Natural killer cell (primary cell): Measurements from ENCODE around the gene AGA. TPM values are rescaled to one million over a fixed set of nuclear protein-coding genes. Genes with fewer than 3 reads are reported as not detected.
A peak's percentile ranks its signal among the peaks of the same experiment; 100 is the strongest.

ENCODE experiments used
- ATAC-seq, 3 donors: fragments of 150-1000 bp in 2 of 3; fragments of 200-7000 bp in 1 of 3; cut with Tn5 transposase; 1 replicate in 1 of 3; 2 replicates in 2 of 3; pipeline ENCODE4 v1.10.0; 2021; ENCODE audit warnings: mild to moderate bottlenecking in 2 of 3, moderate library complexity in 2 of 3
- DNase-seq, 2 donors: peaks; one replicate each; pipeline versions ENCODE4 v3.0.0 to v3.0.0-alpha.2; 2013 to 2021; ENCODE audit warnings: mixed read lengths in 1 of 2
- H3K27ac ChIP-seq: one replicate; pipeline ENCODE4 v1.5.1; 2013; ENCODE audit warnings: mild to moderate bottlenecking, low read length
- H3K27me3 ChIP-seq: one replicate; pipeline ENCODE4 v1.6.1; 2013; ENCODE audit warnings: low read length; ENCODE audit not compliant: control insufficient read depth, insufficient read depth
- H3K36me3 ChIP-seq: one replicate; pipeline ENCODE4 v1.6.1; 2013; ENCODE audit warnings: low read length; ENCODE audit not compliant: control insufficient read depth, insufficient read depth
- H3K4me1 ChIP-seq: one replicate; pipeline ENCODE4 v1.6.1; 2013; ENCODE audit warnings: low read length; ENCODE audit not compliant: control insufficient read depth, insufficient read depth
- H3K4me3 ChIP-seq: one replicate; pipeline ENCODE4 v1.5.1; 2013; ENCODE audit warnings: low read length
- H3K9me3 ChIP-seq: one replicate; pipeline ENCODE4 v1.6.1; 2013; ENCODE audit warnings: low read length; ENCODE audit not compliant: control insufficient read depth, insufficient read depth
- H3K27ac Mint-ChIP-seq, 2 donors: one replicate each; pipeline ENCODE4 v1.8.0; 2022; ENCODE audit warnings: mild to moderate bottlenecking in 2 of 2, mixed read lengths in 2 of 2, moderate library complexity in 1 of 2
- H3K27me3 Mint-ChIP-seq, 2 donors: one replicate each; pipeline ENCODE4 v1.8.0; 2022; ENCODE audit warnings: low read depth in 2 of 2, mixed read lengths in 2 of 2
- H3K36me3 Mint-ChIP-seq: one replicate; pipeline ENCODE4 v1.8.0; 2022; ENCODE audit warnings: mixed read lengths
- H3K4me1 Mint-ChIP-seq, 2 donors: one replicate each; pipeline ENCODE4 v1.8.0; 2022; ENCODE audit warnings: mixed read lengths in 2 of 2
- H3K4me3 Mint-ChIP-seq: one replicate; pipeline ENCODE4 v1.8.0; 2022; ENCODE audit warnings: mild to moderate bottlenecking, moderate library complexity, mixed read lengths
- H3K9me3 Mint-ChIP-seq, 2 donors: one replicate each; pipeline ENCODE4 v1.8.0; 2022; ENCODE audit warnings: mixed read lengths in 2 of 2
- WGBS: methylation state at CpG from one replicate; pipeline ENCODE4 v1.1.7; 2013; ENCODE audit warnings: missing lambda C conversion rate; ENCODE audit not compliant: insufficient coverage; 5-methylcytosine and 5-hydroxymethylcytosine counted together
- intact Hi-C: fragments of 100-400 bp; cut with micrococcal nuclease; formaldehyde crosslinking; loops from one replicate; pipeline ENCODE4 v1.14.2; 2022
- total RNA-seq, 4 donors: library from RNA; stranded (reverse); fragments of 120-200 nt in 1 of 4; gene quantifications; one replicate each; pipeline versions ENCODE4 v1.2.3 to v1.2.4, GENCODE V29; 2013 to 2022
- TF ChIP-seq, protein P1 (sequence below): fragments of 200-600 bp; IDR thresholded peaks from one replicate; pipeline ENCODE4 v1.8.0; 2022; ENCODE audit warnings: antibody characterized with exemption

The AGA gene
- total RNA-seq, 3 donors from 2014 or later (not counting 1 experiment from before 2014, with no cell fraction given) = 15.7 to 16.9 (median 16.6) TPM

DNA sequence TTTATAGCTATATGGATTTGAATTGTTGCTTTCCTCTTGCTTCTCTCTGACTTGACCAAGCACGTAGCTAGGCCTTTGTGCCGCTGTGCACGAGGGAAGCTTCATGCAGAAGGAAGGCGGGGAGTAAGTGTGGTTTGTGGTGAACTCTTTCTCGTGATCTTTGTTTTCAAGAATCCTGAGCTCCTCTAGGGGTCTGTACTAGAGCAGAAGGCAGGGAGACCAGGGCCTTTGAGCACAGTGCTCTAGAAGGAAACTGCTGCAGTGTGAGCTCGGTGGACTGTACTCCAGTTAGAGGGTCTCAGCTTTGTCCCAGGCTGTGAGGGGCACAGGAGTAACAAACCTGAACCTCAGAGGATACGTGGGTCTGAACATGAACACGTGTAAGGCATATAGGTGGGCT is 49.0 kb downstream of the AGA start:
- DNase-seq (peak; percentile 24 to 71), ATAC-seq (peak; percentile 43 to 88 (median 75))
- TF ChIP-seq, protein P1, sequence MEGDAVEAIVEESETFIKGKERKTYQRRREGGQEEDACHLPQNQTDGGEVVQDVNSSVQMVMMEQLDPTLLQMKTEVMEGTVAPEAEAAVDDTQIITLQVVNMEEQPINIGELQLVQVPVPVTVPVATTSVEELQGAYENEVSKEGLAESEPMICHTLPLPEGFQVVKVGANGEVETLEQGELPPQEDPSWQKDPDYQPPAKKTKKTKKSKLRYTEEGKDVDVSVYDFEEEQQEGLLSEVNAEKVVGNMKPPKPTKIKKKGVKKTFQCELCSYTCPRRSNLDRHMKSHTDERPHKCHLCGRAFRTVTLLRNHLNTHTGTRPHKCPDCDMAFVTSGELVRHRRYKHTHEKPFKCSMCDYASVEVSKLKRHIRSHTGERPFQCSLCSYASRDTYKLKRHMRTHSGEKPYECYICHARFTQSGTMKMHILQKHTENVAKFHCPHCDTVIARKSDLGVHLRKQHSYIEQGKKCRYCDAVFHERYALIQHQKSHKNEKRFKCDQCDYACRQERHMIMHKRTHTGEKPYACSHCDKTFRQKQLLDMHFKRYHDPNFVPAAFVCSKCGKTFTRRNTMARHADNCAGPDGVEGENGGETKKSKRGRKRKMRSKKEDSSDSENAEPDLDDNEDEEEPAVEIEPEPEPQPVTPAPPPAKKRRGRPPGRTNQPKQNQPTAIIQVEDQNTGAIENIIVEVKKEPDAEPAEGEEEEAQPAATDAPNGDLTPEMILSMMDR = no peak
- peak overlapping the region; percentile 39 to 82 for H3K27ac Mint-ChIP-seq
- Histone ChIP-seq H3K27me3 (no peaks in the 10 kb centered on the region), H3K4me3 (no peak overlapping the region), H3K9me3 (no peaks in the 10 kb centered on the region), H3K4me1 (peaks cover 9% of the 10 kb centered on the region), H3K36me3 (no peaks in the 10 kb centered on the region), H3K27ac (no peak overlapping the region)
- H3K4me3 Mint-ChIP-seq = no peak overlapping the region
- H3K36me3 Mint-ChIP-seq = no peaks in the 10 kb centered on the region
- H3K9me3 Mint-ChIP-seq = no peaks in the 10 kb centered on the region
- H3K27me3 Mint-ChIP-seq = no peaks in the 10 kb centered on the region
- 12% methylated on average over 8 of the region's 8 CpGs for WGBS
- intact Hi-C loops = no loop called here
- peaks cover 8 to 13% of the 10 kb centered on the region in 2 donors for H3K4me1 Mint-ChIP-seq

DNA sequence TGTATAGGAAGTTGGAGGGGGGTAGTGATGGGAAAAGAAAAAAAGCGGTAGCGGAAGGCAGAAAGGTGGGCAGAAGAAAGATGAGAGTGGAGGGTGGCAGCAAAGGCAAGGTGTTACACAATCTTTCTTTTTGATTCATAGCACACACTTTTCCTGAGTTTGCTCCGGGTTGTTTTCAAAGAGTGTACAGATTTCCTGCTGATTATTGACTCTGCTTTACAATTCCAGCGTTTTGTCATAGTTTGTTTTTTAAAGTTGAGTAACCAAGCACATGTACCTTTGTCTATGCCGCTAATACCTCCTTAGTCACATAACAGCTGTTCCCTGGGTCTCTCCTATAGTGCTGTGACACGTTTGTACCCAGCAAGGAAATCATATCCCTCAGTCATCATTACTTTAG is 50.3 kb downstream of the AGA start:
- Histone ChIP-seq H3K27me3 (no peaks in the 10 kb centered on the region), H3K36me3 (no peaks in the 10 kb centered on the region), H3K4me3 (no peak overlapping the region), H3K4me1 (peaks cover 9% of the 10 kb centered on the region), H3K9me3 (no peaks in the 10 kb centered on the region), H3K27ac (no peak overlapping the region)
- Mint-ChIP-seq H3K36me3 (no peaks in the 10 kb centered on the region), H3K27ac (peak overlapping the region in 1 of 2 donors; percentile 41), H3K4me1 (peaks cover 8 to 13% of the 10 kb centered on the region in 2 donors), H3K27me3 (no peaks in the 10 kb centered on the region), H3K4me3 (no peak overlapping the region), H3K9me3 (no peaks in the 10 kb centered on the region)
- WGBS = 89% methylated on average over 6 of the region's 6 CpGs
- DNase-seq (peak in 1 of 2 donors; percentile 7), ATAC-seq (no peak)
- TF ChIP-seq, protein P1 = no peak
- intact Hi-C loops = no loop called here

DNA sequence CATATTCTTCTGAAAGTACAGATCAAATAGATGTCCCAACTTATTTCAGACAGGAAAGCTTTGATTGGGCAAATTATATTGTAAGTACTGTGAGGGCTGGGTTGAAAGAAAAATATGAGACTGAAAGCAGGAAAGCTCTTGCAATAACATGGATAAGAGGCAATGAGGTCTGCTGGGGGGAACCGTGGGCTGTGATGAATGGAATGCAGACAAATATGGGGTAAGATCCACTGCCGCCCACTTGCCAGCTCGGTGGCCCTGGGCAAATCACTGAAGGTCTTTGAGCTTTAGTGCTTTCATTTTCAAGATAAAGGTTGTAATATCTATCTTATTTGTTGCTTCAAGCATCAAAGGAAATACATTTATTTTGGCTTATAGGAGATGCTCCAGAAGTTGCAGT is 51.0 kb downstream of the AGA start:
- H3K27me3 Mint-ChIP-seq = no peaks in the 10 kb centered on the region
- peaks cover 8 to 13% of the 10 kb centered on the region in 2 donors for H3K4me1 Mint-ChIP-seq
- intact Hi-C loops = no loop called here
- H3K9me3 Mint-ChIP-seq = no peaks in the 10 kb centered on the region
- Histone ChIP-seq H3K27ac (no peak overlapping the region), H3K36me3 (no peaks in the 10 kb centered on the region), H3K9me3 (no peaks in the 10 kb centered on the region), H3K27me3 (no peaks in the 10 kb centered on the region), H3K4me3 (no peak overlapping the region), H3K4me1 (peaks cover 9% of the 10 kb centered on the region)
- H3K36me3 Mint-ChIP-seq = no peaks in the 10 kb centered on the region
- no peak for ATAC-seq
- peak overlapping the region in 1 of 2 donors; percentile 41 for H3K27ac Mint-ChIP-seq
- TF ChIP-seq, protein P1 = no peak
- no peak overlapping the region for H3K4me3 Mint-ChIP-seq
- WGBS = 92% methylated on average over 3 of the region's 3 CpGs
- DNase-seq = peak in 1 of 2 donors; percentile 5

DNA sequence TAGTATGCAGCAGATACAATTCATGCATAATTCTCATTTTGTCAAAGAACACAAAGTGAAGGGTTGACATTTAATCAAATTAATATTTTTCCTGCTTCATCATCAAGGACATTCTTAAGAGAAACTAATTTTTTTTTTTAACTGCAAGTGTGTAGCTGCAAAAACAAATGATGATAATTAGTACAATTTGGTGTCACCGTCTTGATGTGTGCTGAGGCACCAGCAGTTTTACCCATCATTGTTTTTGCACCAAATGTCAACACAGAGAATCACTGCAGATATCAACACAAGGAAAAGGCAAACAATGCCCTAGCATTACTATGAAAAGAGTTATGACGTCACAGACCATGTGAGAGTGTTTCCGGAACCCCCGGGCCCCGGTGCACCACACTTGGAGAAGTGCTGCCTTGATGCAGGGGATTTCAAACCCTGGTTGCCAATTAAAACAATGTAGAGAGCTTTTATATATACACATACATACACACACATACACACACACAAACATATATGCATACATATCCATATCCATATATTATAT is 55.9 kb downstream of the AGA start:
- no peak overlapping the region for H3K4me3 Mint-ChIP-seq
- H3K27me3 ChIP-seq = no peaks in the 10 kb centered on the region
- peaks cover 0 to 18% of the 10 kb centered on the region in 2 donors for H3K27me3 Mint-ChIP-seq
- H3K9me3 Mint-ChIP-seq = no peaks in the 10 kb centered on the region
- no peak for ATAC-seq
- no peaks in the 10 kb centered on the region for H3K4me1 ChIP-seq
- no peaks in the 10 kb centered on the region for H3K36me3 ChIP-seq
- no peak overlapping the region for H3K4me3 ChIP-seq
- intact Hi-C loops = no loop called here
- no peak for DNase-seq
- WGBS = 77% methylated on average over 5 of the region's 5 CpGs
- TF ChIP-seq, protein P1 = no peak
- no peak overlapping the region for H3K27ac ChIP-seq
- H3K36me3 Mint-ChIP-seq = no peaks in the 10 kb centered on the region
- H3K9me3 ChIP-seq = no peaks in the 10 kb centered on the region
- no peak overlapping the region for H3K27ac Mint-ChIP-seq
- H3K4me1 Mint-ChIP-seq = no peaks in the 10 kb centered on the region
